NCI-H2196 treated with DMSO at 0.1 percent for 48 hours (cell line): ENCODE data around the gene ARSI.
A peak's percentile ranks its signal among the peaks of the same experiment; 100 is the strongest.

Experiments
- DNase-seq: peaks from one replicate; lab custom pipeline; 2025; ENCODE audit not compliant: unreplicated experiment; lab: John Stamatoyannopoulos, UW

The ARSI gene

DNA sequence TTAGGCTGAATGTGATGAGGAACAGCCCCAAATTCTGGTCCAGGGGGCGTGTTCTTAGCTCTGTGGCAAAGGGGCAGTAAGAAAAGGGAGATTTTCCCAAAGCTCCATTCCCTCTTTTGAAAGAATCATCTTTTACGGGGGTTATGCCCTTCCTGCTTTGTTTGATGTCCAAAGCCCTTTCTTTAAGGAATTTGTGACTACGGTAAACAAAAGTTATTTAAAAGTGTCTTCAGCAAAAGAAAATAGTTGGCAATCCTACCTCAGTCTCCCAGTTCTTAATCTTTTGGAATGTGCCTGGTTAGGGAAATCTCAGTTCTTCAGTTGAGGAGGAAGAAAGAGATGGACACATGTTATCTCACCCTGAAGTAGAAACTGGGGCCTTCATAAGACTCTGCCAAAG, 24.4 kb upstream of the ARSI start:
- DNase-seq: no peak

- no peak for DNase-seq
Observed at GRCh38 chr5:150326707-150327106, 24.0 kb upstream of the ARSI start.

- DNase-seq: no peak
Observed at GRCh38 chr5:150325426-150325825, 22.7 kb upstream of the ARSI start.

DNA sequence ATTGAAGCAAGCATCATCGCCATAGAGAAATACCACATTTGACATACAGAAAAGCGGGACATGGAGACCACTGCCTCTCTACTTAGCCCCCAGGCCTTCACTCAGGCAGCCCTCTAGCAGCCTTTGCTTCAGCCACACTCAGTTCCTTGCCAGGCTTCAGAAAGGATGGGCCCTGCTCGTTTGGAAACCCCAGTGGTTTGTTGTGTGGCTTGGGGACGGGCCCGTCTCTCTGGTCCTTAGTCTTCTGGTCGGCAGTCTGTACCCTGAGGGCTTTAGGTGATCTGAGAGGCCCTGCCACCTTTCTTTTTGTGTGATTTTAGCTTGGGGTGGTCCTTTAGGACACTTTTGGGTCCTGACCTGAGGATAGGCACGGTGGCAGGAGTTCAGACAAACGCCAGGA, 21.1 kb upstream of the ARSI start:
- no peak for DNase-seq

DNA sequence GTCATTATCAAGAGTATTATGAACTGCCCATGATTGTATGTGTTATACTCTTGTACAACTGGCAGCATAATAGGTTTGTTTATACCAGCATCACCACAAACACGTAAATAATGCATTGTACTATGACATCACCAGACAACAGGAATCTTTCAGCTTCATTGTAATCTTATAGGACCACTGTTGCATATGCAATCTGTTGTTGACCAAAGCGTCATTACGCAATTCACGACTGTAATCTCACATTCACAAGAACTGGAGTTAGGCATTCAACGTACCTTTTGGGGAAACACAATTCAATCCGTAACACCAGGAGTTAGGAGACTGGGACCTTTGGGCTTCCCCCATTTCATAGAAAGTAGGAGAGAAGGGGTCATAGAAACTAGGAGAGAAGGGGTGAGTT, 20.4 kb upstream of the ARSI start:
- no peak for DNase-seq

GRCh38 chr5:150322202-150322601, 19.5 kb upstream of the ARSI start:
- no peak for DNase-seq

- DNase-seq: no peak
Observed at GRCh38 chr5:150321784-150322183, 19.1 kb upstream of the ARSI start.

GRCh38 chr5:150321211-150321610, 18.5 kb upstream of the ARSI start:
- no peak for DNase-seq

DNA sequence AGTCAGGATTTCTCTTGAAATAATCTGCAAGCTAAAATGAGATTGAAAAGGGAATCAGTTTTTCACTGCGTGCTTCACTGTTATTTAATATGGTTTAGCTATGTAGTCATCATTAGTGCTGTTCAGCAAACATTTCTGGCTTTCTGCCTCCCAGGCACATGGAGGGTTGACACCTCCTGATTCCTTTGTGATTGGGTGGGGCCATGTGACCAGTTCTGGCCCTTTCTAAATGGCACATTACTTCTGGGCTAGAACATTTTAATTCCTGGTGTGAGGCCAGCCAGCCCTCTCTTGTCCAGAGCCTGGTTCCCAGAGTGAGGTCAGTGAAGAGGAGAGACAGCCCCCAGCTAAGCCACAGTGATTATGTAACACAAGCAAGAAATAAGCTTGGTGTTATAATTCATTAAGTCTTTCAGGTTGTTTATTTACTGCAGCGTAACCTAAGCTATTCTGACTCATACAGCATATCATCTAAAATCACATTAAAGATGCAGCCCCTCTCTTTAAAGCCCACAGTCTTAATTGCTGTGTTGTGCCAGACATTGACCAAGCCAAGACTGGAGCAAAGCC, 17.4 kb upstream of the ARSI start:
- peak; percentile 62 for DNase-seq

GRCh38 chr5:150319484-150319790, 16.7 kb upstream of the ARSI start:
- no peak for DNase-seq

DNA sequence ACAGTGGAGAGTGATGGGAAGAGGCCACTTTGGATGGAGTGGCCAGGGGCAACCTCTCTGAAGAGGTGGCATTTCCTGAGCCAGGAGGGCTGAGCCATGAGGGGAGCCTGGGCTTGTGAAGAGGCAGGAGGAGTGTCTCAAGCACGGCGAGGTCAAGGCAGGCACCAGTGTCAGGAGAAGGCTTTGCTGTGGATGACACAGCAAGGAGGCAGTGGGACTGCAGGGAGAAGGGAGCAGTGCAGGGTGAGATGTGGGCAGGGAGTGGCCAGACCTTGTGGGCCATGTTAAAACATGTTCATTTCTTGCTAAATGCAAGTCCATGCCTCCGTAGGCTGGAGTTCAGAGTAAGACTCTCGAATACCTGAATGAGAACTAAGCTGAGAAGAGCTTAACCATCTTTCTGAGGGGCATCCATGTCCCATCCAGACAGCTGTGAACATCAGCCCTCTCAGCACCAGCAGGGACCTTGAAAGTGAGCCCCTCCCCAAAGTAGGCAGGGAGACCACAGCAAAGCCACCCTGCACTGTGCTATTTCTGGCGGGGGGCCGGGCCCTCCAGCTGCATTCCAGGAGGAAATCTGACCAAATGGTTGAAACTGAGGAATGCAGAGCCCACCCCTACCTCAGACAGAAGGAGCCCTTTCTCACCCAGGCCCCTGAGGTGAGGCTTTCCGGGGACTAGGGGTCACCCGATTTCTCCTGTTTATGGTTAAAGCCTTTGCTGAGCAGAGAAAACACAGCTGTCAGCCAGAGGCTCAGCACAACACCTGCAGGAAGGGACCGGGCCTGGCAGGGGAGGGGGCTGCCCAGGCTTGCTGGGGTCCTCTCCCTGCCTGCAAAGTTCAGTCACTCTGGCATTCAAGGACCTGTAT, 16.1 kb upstream of the ARSI start:
- DNase-seq: no peak

DNA sequence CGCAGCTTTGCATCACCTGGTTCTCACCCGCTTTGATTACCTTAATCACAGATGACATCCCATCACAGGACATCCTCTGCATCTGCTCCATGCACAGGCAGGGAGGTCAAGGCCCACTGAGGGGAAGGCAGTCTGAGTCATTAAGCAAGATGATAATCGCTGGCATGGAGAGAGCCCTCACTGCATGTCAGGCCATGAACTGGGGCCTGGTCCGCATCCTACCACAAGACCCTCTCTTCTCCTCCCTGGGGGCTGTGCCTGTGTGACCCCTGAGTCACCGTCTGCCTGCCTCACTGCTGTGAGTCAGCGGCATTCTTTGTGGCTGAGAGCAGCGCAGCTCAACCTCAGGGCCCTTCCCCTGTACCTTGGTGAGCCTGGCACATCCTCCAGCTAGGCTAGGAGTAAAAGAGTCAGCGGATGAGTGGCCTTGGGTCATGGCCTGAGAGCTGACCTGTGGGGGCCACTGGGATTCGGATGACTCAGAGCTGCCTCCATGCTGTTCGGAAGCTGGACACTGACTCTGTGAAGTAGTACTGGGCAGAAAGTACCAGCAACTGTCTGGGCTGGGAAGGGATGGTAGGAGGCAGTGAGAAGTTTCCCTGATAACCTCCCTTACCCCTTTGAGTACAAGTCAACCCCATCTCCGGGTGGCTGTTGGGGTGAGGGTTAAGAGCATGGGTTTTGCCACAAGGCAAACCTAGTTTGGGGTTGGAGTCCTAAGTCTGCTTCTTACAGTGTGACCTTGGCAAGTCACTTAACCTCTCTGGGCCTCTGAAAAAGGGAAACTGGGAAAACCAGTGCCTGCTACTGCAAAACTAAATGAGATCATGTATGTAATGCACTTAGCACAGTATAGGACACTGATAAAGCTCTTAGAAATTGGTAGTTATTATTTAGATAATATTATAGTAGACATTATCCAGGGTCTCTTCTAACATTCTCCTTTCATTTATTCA, 14.6 kb upstream of the ARSI start:
- DNase-seq: no peak

- no peak for DNase-seq
Observed at GRCh38 chr5:150316320-150316719, 13.6 kb upstream of the ARSI start.

GRCh38 chr5:150315245-150315644, 12.5 kb upstream of the ARSI start:
- DNase-seq: no peak

DNA sequence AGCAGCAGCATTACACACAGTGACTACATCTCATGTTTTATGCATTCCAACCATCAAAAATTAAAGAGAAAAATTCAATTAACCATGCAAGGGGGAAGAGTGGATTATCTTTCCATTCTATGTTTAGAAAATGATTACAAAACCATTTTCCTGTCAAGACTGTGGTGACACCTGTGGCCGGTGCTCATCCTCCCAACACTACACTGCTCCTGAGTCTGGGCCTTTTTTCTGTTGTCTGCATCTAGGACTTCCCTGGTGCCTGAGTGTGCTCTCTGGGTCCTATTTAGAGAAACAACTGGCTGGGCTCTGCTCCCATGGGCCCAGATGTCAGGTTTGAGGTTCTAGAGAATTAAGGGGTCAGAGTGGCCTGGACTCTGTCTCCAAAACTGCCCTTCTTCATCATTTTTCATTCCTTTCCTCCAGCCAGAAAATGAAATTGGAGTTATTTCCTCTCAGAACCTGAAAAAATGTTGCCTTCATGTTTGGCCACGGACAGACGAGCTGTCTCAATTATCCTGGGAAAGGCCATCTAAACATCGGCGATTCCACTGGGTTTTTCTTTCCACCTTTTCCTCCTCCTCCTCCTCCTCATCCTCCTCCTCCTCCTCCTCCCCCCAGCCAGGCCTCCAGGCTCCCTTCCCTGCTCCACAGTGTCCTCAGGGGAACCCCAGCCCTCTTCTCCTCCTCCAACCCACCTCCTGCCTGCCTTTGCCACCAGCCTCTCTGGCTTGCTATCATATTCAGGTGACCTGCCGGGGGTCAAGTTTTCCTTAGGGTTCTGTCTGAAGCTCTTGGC, 11.4 kb upstream of the ARSI start:
- DNase-seq: no peak

DNA sequence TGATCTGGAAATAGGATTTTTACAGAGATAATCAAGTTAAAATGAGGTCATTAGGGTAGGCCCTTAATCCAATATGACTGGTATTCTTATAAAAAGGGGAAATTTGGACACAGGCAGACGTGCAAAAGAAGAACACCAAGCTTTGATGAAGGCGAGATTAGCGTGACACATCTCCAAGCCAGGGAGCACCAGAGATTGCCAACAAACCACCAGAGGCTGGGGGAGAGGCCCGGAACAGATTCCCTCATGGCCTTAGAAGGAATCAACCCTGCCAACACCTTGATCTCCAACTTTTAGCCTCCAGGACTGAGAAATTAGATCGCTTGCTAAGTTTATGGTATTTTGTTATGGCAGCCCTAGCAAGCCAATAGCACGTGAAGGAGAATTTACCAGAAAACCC, 10.8 kb upstream of the ARSI start:
- no peak for DNase-seq

DNA sequence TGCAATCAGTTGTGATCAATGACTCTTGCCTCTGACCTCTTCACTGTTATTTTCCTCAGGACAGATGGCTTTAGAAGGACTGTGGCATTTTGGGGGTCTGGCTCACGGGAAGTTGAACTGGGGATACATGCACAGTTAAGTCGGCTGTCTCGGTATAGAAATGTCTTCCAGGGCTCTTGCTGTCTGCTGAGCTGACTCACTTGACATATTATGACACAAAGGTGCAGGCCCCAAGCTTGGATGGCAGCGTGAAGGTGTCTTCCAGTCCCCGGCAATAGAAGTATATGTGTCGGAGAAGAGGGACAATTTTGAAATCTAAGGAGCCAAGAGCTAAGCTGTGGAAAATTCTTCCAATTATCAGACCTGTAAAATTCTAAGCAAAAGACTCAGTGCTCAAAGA, 9.8 kb upstream of the ARSI start:
- no peak for DNase-seq

DNA sequence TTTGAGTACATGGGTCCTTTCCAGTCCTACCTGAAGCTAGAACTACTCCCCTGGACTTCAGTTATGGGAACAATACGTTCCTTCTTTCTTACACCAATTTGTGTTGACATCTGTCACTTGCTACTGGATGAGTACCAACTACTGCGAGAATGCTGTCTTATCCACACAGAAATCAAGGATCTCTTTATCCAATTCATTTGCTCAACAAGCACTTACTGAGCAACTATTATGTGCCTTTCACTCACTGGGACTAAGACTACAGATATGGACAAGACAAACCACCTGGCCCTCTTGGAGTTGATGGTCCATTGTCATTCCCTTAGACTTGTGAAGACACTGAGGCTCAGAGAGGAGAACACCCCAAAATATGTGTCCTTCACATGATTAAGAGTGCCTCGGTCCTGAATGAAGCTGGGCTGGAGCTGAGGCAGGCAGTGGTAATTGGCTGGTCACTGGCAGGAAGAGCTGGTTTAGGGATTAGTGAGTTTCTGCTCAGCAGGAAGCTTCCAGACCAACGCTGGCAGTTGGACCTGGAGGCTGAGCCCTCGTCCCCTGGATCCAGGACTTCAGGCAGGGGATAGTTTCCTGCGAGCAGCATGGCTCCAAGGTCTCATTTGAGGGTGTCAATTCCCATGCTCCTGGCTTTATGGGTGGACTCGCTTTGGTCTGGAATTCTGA, 8.4 kb upstream of the ARSI start:
- DNase-seq: no peak

- DNase-seq: no peak
Observed at GRCh38 chr5:150310246-150310645, 7.5 kb upstream of the ARSI start.

DNA sequence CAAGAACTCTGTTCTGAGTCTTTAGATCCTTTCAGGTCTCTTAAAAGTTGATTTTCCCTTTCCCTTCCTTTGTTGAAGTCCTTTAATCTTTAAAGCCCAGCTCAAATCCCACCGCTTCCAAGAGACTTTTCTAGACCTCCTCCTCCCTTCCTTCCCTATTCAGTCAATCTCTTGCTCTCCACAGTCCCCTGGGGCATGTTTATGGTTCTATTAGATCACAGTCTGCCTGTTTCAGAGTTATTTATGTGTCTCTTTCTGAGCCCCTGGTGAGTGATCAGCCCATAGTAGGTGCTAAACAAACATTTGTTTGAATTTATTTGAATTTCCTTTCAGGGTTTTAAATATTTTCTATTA, 7.2 kb upstream of the ARSI start:
- DNase-seq: no peak
